Natural killer cell treated with Interleukin-12 subunit alpha and Interleukin-12 subunit beta and Interleukin-15 and Interleukin-18, amount 100 ng/mL, for 72 hours (primary cell): ENCODE results near the gene ATG2A. TPM values are rescaled to one million over a fixed set of nuclear protein-coding genes. Genes with fewer than 3 reads are reported as not detected.

Experiments used
- ATAC-seq, 2 donors: fragments of 150-1000 bp; cut with Tn5 transposase in 1 of 2; sonication (Bioruptor Pico), chemical (Tn5 transposase) in 1 of 2; 2 replicates each; pipeline ENCODE4 v1.10.0; 2021
- DNase-seq: peaks from one replicate; pipeline ENCODE4 v3.0.0; 2022; ENCODE audit warnings: low spot score
- H3K27ac Mint-ChIP-seq, 2 donors: 1 replicate in 1 of 2; 2 replicates in 1 of 2; pipeline ENCODE4 v1.8.0; 2022; ENCODE audit warnings: mixed read lengths in 2 of 2, mild to moderate bottlenecking in 1 of 2, moderate library complexity in 1 of 2
- H3K27me3 Mint-ChIP-seq, 2 donors: 1 replicate in 1 of 2; 2 replicates in 1 of 2; pipeline ENCODE4 v1.8.0; 2022; ENCODE audit warnings: mixed read lengths in 2 of 2
- H3K36me3 Mint-ChIP-seq: one replicate; pipeline ENCODE4 v1.8.0; 2022; ENCODE audit warnings: mixed read lengths
- H3K4me1 Mint-ChIP-seq, 2 donors: 1 replicate in 1 of 2; 2 replicates in 1 of 2; pipeline ENCODE4 v1.8.0; 2022; ENCODE audit warnings: low read depth in 2 of 2, mixed read lengths in 2 of 2, mild to moderate bottlenecking in 1 of 2
- H3K4me3 Mint-ChIP-seq: one replicate; pipeline ENCODE4 v1.8.0; 2022; ENCODE audit warnings: mixed read lengths
- H3K9me3 Mint-ChIP-seq: 2 replicates; pipeline ENCODE4 v1.8.0; 2022; ENCODE audit warnings: mixed read lengths
- total RNA-seq, 2 donors: library from RNA; stranded (reverse); gene quantifications; one replicate each; pipeline ENCODE4 v1.2.3, GENCODE V29; 2022

ATG2A gene
- total RNA-seq, 2 donors from 2014 or later, result 24.1 to 31.9 TPM

DNA sequence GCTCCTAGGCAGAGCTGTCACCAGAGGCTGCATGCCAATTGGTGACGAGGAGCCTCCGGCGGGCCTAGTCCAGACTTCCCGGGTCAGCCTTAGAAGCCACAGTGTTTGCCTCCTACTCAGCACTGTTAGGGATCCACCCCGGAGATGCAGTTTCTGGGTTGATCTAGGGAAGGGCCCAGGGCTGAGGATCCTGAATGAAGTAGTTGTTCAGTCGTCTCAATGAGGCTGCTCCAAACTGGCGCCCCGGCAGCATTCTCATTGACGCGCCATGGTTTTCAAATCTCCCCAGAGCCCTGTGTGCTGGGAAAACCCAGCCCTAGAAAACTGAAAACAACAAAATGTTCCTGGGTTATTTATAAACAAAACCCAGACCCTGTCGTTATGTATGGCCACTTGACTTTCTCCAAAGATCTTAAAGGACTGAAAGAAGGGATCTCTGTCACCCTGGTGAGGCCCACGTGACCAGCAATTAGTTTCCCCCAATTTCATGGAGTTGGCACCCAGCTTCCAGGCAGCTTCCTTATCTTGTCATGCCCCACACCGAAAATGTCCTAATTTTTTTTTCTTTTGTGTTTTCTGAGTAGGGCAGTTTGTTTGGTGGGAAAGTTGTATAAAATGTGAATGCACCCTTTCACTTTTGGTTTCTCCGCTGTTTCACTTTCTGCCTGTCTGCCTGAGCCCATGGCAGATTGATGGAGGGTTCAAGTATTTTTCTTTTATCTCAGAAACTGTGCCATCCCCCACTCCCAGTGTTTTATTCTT lies 36.6 kb downstream of the ATG2A start:
- Mint-ChIP-seq H3K36me3 (peaks cover 4% of the 10 kb centered on the region), H3K27me3 (no peaks in the 10 kb centered on the region), H3K9me3 (no peaks in the 10 kb centered on the region), H3K27ac (peak overlapping the region; percentile 97 to 99), H3K4me1 (peaks cover 55 to 62% of the 10 kb centered on the region in 2 donors), H3K4me3 (peak overlapping the region; percentile 99)
- no peak for DNase-seq
- ATAC-seq, result no peak

DNA sequence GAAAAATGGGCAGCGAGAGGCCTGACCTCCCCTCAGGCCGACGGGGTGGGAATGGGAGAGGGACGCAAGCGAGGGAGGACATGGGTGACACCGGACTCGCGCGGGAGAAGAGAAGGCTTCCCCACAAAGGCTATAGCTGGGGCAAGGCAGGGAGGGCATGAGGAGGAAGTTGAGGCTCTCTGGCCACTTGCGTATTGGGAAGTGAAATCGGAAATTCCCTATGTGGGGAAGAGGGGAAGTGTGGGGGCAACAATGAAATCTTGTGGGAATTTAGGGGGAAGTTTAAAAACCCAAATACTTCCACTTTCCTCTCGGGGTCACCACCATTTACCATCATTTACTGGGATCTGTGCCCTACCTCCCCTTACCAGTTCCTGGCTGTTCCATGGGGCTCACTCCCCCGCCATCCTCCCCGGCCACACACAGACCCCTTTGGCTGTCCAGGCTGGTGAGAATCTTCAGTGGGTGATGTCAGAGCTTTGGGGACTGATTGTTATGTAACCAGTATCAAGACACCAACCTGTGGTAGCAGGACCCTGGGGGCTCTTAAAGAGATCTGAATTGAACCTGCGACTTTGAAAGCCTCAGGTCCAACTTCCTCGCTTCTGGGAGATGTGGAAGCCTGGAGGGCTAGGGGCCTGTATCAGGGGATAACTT lies 37.6 kb downstream of the ATG2A start:
- no peaks in the 10 kb centered on the region for H3K27me3 Mint-ChIP-seq
- peak overlapping the region; percentile 97 to 99 for H3K27ac Mint-ChIP-seq
- peak overlapping the region; percentile 99 for H3K4me3 Mint-ChIP-seq
- H3K9me3 Mint-ChIP-seq, result no peaks in the 10 kb centered on the region
- no peak for ATAC-seq
- H3K4me1 Mint-ChIP-seq, result peaks cover 60 to 68% of the 10 kb centered on the region in 2 donors
- peaks cover 4% of the 10 kb centered on the region for H3K36me3 Mint-ChIP-seq
- DNase-seq, result no peak

DNA sequence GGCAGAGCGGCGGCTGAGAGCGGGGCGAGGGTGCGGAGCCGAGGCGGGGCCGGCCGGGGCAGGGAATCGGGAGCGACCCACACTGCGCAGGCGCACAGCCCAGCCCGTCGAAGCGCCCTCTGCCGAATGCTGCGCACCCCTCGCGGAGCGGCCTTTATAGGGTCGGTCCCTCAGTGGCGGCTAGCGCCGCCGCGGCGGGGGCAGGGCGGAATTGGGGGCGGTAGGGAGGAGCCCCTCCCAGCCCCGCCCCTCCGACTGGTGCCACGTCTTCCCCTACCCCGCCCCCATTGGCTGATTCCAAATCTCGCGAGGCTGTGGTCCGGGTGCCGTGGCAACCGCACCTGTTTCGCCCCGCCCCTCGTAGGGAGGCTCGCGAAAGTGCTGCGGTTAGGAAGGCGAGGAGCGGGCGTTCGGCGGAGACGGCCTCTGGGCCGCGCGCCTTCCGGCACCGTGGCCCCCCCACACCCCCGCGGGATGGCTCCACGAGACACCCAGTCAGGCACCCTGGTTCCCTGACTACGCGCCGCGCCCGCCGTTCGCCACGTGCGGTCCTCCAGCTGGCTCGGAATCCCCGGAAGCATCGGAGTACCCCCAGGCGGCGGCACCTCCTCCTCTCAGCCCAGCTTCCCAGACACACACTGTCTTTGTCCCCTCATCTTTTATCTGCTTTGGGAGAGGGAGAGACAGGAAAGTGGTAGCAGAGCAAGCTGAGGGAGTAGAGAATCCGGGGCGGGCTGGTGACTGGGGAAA lies 38.3 kb downstream of the ATG2A start, which contains the start of gene EHD1:
Gene EHD1 (minus strand): TSS at position 128 of the 750 bp plus-strand sequence. CDS start 157 bp downstream, outside the sequence.
- H3K27me3 Mint-ChIP-seq, result no peaks in the 10 kb centered on the region
- H3K4me3 Mint-ChIP-seq, result peak within 1 kb of the TSS; percentile 99
- ATAC-seq (peak; percentile 93), DNase-seq (peak; percentile 100)
- peaks cover 4% of the 10 kb centered on the region for H3K36me3 Mint-ChIP-seq
- no peaks in the 10 kb centered on the region for H3K9me3 Mint-ChIP-seq
- H3K4me1 Mint-ChIP-seq, result peaks cover 59 to 65% of the 10 kb centered on the region in 2 donors
- peak within 1 kb of the TSS; percentile 97 to 99 for H3K27ac Mint-ChIP-seq

DNA sequence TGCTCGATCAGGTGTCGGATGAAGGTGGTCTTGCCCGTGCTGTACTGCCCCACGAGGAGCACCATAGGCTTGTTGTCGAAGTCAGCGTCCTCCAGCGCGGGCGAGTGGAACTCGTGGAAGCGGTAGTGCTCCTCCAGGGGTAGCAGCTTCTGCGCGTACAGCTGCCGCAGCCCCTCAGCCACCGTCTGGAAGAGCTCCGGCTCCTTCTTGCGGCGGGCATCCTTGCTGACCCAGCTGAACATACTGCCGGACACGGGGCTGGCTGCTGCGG lies 38.9 kb downstream of the ATG2A start:
- Mint-ChIP-seq H3K9me3 (no peaks in the 10 kb centered on the region), H3K27me3 (no peaks in the 10 kb centered on the region), H3K4me1 (peaks cover 61 to 67% of the 10 kb centered on the region in 2 donors), H3K27ac (peak overlapping the region; percentile 97 to 99), H3K36me3 (peaks cover 4% of the 10 kb centered on the region), H3K4me3 (peak overlapping the region; percentile 99)
- ATAC-seq (no peak), DNase-seq (no peak)

DNA sequence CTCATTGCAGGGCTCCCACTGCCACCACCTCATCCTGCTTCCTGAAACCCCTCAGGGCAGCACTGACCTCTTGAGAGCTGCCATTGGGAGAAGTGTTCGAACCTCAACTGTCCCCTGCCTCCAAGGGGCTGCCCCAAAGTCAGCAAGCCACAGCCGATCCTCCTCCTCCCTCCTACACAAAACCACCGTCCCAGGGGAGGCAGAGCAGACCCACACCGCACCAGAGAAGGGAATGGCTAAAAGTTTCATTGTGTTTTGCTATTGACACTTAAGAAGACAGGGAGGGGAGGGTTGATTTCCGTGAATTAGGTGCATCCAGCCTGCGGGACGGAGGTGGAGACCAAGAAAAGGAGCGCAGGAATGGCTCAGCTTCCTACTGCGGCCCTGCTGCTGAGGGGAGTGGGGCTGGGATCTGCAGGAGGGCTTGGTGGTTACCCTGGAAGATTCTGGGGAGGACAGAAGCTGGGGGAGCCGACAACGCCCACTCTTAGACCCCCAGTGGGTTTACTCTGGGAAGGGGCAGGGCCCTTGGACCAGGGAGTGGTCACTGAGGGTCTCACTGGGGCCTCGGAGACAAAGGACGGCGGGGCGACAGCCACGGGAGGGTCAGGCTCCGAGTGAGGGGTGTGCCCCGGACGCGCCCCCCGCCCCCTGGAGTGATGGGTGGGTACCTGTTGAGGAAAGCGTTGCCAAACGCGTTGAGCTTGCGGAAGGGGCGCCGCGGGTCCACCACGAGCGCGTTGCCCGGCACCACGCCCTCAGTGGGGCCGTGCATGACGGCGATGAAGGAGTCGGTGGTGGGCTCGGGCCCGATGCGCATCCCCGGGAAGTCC lies 39.4 kb downstream of the ATG2A start:
- no peaks in the 10 kb centered on the region for H3K9me3 Mint-ChIP-seq
- peaks cover 67 to 70% of the 10 kb centered on the region in 2 donors for H3K4me1 Mint-ChIP-seq
- ATAC-seq (peak in 1 of 2 donors; percentile 4), DNase-seq (no peak)
- peaks cover 9% of the 10 kb centered on the region for H3K36me3 Mint-ChIP-seq
- H3K27me3 Mint-ChIP-seq, result no peaks in the 10 kb centered on the region
- peak overlapping the region; percentile 99 for H3K4me3 Mint-ChIP-seq
- peak overlapping the region; percentile 97 to 99 for H3K27ac Mint-ChIP-seq

DNA sequence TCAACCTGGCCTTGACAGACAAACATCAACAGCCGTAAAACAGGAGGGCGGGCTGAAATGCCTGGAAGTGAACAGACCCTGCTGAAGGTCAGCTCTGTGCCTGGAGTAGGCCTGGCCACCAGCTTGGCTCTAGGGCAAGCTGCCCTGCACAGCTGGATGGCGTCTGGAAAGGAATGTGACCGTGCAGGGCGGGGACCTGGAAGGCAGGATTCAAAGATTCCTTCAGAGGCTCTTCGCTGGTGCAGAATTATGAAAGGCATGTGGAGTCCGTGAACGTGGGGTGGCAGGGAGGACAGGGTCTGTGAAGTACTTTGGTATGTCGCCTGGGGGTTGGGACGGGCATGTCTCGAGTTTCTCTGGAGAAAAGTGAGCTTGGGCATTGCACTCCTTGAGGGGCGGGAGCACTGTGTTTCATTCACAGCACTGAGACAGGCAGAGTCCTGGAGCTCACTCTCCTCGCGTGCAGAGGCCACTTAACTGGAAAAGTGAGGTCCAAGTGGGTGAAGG lies 40.1 kb downstream of the ATG2A start:
- Mint-ChIP-seq H3K36me3 (peaks cover 9% of the 10 kb centered on the region), H3K27ac (peak overlapping the region; percentile 97 to 99), H3K9me3 (no peaks in the 10 kb centered on the region), H3K27me3 (no peaks in the 10 kb centered on the region), H3K4me1 (peaks cover 69 to 71% of the 10 kb centered on the region in 2 donors), H3K4me3 (peak overlapping the region; percentile 99)
- no peak for ATAC-seq
- DNase-seq, result no peak

DNA sequence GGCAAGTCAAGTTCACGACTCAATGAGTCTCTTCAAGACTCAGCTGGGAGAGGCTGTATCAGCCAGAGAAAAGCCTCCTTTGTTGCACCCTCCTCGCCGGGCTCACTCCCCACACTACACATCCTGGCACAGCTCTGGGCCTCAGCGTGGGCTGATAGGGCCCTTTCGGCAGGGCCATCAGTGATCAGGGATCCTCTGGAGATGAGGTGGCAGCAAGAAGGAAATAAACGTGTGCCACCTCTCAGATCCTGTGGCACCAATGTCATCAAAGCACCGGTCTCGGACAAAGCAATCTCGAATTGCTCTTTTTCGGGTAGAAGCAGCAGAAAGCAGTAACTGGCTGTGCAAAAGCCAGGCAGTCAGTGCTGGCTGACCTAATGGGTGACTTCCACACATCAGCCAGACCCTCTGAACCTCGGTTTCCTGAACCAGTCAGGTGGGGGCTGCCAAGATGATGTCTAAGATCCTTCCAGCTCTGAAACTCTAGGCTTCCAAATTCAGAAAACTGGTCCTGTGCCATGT lies 40.7 kb downstream of the ATG2A start:
- no peak for DNase-seq
- no peaks in the 10 kb centered on the region for H3K27me3 Mint-ChIP-seq

DNA sequence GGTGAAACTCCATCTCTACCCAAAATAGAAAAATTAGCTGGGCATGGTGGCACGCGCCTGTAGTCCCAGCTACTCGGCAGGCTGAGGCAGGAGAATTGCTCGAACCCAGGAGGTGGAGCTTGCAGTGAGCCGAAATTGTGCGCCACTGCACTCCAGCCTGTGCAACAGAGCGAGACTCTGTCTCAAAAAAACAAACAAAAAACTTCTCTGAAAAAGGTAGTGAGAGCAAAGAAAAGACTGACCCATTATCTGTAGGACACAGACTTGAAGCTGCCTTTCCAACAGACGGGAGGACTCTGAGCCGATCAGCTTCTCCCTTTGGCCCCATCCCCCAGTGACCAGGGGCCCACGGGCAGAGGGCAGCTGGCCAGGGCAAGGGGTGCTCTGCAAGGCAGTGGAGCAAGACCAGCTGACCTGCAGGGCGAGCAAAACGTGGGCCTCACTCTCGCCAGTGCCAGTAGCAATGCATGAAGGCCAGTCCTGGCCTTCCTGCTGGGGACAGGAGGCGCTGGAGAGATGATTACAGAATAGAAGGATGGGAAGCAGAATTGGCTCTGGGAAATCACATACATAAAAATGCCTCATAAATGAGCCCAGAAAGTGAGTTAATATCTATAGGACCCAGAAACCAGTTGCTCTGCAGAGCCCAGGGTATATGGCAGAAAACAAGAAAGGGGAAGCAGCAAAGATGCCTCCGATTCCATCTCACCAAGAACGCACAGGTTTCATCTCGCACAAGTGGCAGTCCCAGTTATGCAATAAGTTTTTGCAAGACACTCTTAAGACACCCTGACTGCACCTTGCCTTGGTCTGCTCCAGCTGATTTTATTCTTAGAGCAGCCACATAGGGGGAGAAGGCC lies 41.4 kb downstream of the ATG2A start:
- H3K4me1 Mint-ChIP-seq, result peaks cover 69 to 75% of the 10 kb centered on the region in 2 donors
- peaks cover 13% of the 10 kb centered on the region for H3K36me3 Mint-ChIP-seq
- peak overlapping the region; percentile 97 to 99 for H3K27ac Mint-ChIP-seq
- H3K27me3 Mint-ChIP-seq, result no peaks in the 10 kb centered on the region
- DNase-seq, result no peak
- no peaks in the 10 kb centered on the region for H3K9me3 Mint-ChIP-seq
- H3K4me3 Mint-ChIP-seq, result peak overlapping the region; percentile 99
- ATAC-seq, result no peak

More for the DNA sequence above, 40.7 kb downstream of the ATG2A start:
- H3K4me3 Mint-ChIP-seq, result peak overlapping the region; percentile 99
- peaks cover 11% of the 10 kb centered on the region for H3K36me3 Mint-ChIP-seq
- H3K4me1 Mint-ChIP-seq, result peaks cover 72 to 73% of the 10 kb centered on the region in 2 donors
- peak overlapping the region; percentile 97 to 99 for H3K27ac Mint-ChIP-seq
- no peaks in the 10 kb centered on the region for H3K9me3 Mint-ChIP-seq
- no peak for ATAC-seq

DNA sequence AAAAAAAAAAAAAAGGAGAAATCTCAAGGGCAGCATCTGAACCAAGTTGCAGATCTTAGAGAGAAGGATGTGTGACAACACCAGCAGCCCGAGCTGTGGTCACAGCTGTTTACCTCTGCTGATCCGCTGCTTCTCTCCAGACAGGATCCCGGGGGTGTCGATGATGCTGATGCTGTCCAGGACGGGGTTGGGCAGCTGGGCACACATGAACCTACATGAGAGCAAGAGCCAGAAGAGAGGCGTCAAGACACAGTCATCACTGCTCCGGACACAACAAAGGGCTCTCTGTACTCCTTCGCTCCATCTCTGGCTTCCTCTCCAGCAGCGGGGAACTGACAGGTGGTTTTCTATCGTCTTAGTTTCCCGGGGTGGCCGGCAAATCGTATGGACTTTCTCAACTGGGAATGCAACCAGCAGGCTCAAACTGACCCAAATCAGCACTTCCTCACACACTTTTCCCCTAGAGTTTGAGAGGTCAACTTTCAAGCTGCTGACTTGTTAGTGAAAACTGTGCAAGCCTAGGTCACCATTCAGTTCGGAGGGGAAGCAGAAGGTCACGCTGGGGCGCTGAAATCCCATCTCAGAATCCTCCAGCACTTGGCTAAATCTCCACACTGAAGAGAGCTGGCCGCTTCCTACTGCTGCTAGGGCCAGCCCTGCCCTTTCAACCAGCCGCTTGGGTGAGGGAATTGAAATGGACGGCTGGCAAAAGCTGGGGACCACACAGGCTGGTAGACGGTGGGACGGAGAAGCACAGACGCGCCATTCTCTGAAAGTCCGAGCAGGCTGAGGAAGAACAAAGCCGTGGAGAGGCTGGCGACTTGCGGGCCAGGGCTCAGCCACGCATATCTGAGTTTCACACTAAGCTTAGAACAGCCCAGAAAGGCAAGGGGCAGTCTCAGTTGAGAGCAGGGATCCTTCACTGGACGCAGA lies 42.4 kb downstream of the ATG2A start:
- H3K4me3 Mint-ChIP-seq, result peak overlapping the region; percentile 99
- H3K27ac Mint-ChIP-seq, result peak overlapping the region; percentile 97 to 99
- DNase-seq (no peak), ATAC-seq (no peak)
- peaks cover 13% of the 10 kb centered on the region for H3K36me3 Mint-ChIP-seq
- H3K9me3 Mint-ChIP-seq, result no peaks in the 10 kb centered on the region
- no peaks in the 10 kb centered on the region for H3K27me3 Mint-ChIP-seq
- peaks cover 69 to 73% of the 10 kb centered on the region in 2 donors for H3K4me1 Mint-ChIP-seq

DNA sequence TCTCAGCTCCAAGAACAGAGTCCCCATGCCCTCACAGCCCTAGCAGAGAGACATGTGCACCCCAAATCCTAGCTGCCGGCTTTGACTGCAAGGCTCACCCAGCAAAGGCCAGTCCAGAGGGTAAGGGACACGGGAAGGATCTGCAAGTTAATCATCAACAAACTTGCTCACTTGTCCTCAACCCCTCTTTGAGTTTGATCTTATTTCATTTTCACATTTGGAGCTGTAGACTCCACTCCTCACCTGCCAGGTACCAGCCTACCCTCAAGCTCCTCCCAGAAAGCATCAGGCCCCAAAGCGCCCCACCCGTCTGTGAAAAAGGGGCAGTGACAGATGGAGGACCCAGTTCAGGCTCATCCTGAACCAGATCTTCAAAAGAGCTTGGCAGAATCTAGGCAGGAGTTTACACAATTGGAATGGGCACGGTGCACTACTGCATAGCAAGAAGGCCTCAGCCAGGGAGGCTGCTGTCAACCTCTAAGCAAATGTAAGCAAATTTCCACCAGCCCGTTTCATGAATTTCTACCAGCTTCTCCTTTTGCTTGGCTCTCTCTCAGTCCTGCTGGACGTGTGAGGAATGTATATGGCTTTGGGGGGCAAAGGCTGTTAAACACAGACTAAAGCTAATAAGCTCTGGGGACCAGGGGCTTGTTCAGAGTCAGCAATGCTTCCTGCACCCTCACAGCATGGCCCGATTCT lies 44.1 kb downstream of the ATG2A start:
- Mint-ChIP-seq H3K36me3 (peaks cover 13% of the 10 kb centered on the region), H3K4me3 (peak overlapping the region; percentile 69), H3K9me3 (no peaks in the 10 kb centered on the region), H3K27me3 (no peaks in the 10 kb centered on the region), H3K27ac (peak overlapping the region; percentile 21 to 69), H3K4me1 (peaks cover 77 to 81% of the 10 kb centered on the region in 2 donors)
- DNase-seq (no peak), ATAC-seq (no peak)

DNA sequence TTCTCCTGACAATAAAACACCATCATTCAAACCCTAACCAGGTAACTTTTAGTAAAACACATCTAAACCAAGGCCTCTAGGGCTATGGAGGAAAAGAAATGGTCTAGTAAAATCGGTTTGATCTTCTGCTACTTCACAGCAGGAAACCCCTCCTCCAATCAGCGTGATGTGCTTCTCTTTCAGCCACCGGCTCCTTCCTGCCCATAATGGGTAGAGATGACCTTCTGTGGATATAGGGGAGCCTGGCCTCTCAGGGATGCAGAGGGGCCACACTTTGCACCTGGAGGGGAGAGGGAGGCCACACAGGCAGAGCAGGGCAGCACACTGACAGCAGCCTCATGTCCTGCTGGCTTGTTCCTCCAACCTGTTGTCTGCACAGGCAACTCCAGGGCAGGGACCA lies 45.5 kb downstream of the ATG2A start:
- Mint-ChIP-seq H3K27me3 (no peaks in the 10 kb centered on the region), H3K4me3 (peak overlapping the region; percentile 88), H3K36me3 (peaks cover 14% of the 10 kb centered on the region), H3K27ac (peak overlapping the region; percentile 91 to 94), H3K9me3 (no peaks in the 10 kb centered on the region), H3K4me1 (peaks cover 69 to 75% of the 10 kb centered on the region in 2 donors)
- no peak for DNase-seq
- ATAC-seq, result no peak
